ENCODE data around the gene WDR3.

Gene WDR3

DNA sequence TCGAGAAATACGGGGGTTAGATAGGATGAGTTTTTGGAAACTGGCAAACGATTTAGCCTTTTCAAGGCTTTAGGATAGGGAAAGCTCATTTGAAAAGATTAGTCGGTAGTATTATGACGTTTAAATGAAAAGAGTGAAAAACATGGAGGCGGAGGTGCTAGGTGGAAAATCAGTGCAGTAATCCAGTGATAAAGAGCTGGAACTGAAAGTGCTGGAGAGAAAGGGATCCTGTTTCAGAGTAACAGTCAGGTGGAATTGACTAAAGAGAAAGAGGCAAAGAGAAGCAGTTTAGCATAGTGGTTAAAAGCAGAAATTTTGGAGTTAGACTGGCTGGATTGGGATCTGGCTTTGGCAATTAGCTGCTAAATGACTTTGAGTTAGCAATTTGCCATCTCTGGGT, 945 bp downstream of the WDR3 start:
- ChIA-PET CTCF (interaction anchor here (1.2 to 5.8 kb wide), 3 partner anchors 12 to 35 kb away, joined by 4 to 38 read pairs (median 5); no protein-coding TSS in a partner anchor), POLR2A (no interaction called here)
- TF ChIP-seq, protein P1, sequence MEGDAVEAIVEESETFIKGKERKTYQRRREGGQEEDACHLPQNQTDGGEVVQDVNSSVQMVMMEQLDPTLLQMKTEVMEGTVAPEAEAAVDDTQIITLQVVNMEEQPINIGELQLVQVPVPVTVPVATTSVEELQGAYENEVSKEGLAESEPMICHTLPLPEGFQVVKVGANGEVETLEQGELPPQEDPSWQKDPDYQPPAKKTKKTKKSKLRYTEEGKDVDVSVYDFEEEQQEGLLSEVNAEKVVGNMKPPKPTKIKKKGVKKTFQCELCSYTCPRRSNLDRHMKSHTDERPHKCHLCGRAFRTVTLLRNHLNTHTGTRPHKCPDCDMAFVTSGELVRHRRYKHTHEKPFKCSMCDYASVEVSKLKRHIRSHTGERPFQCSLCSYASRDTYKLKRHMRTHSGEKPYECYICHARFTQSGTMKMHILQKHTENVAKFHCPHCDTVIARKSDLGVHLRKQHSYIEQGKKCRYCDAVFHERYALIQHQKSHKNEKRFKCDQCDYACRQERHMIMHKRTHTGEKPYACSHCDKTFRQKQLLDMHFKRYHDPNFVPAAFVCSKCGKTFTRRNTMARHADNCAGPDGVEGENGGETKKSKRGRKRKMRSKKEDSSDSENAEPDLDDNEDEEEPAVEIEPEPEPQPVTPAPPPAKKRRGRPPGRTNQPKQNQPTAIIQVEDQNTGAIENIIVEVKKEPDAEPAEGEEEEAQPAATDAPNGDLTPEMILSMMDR (IDR thresholded peaks at IDR 0.05; ENCODE audit: control extremely low read depth, extremely low read depth, low read depth, missing control alignments): no peak
- DNase-seq (ENCODE audit: extremely low spot score): no peak

DNA sequence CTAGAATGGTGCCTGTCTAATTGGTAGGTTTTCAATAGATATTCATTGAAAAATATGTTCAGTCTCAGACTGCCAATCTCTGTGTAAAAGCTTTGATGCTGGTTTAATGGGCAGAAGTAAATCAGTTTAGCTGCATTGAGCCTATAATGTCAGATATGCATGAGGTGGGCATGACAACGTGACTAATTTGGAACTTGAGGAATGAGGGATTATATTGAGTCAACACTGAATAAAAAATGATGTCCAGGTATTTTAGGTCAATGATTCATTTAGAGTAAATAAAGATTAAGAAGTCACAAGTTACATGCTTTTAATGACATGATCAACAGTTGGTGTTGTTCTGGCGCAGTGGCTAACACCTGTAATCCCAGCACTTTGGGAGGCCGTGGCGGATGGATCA, 3.0 kb downstream of the WDR3 start:
- CTCF ChIA-PET: interaction anchor here (1.7 kb wide), 1 partner anchor 37 kb away, joined by 9 read pairs; no protein-coding TSS in a partner anchor
- no peak for DNase-seq (ENCODE audit: extremely low spot score)
- TF ChIP-seq, protein P1 (IDR thresholded peaks at IDR 0.05; ENCODE audit: control extremely low read depth, extremely low read depth, low read depth, missing control alignments): no peak
- POLR2A ChIA-PET: no interaction called here

DNA sequence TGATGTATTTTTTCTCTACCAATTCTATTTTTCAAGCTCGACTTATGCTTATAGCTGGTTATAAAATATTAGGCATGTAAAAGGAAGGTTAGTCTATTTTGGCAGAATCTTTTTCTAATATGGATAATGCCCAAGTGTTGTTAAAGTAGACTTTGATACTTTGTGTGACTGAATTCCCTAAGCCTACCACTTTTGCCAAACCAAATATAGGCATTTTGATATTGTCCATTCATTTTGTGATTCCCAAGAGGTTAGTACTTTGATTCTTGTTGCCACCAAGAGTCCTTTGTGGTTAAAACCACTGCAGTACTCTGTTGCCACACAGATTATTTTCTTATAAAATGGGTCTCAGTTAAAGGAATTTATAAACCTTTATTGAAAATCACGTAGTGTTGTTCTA, 4.2 kb downstream of the WDR3 start:
- TF ChIP-seq, protein P1 (IDR thresholded peaks at IDR 0.05; ENCODE audit: control extremely low read depth, extremely low read depth, low read depth, missing control alignments): no peak
- ChIA-PET CTCF (interaction anchor here (0.9 to 1.7 kb wide), 3 partner anchors 10 to 38 kb away, joined by 3 to 9 read pairs (median 5); no protein-coding TSS in a partner anchor), POLR2A (no interaction called here)
- no peak for DNase-seq (ENCODE audit: extremely low spot score)

DNA sequence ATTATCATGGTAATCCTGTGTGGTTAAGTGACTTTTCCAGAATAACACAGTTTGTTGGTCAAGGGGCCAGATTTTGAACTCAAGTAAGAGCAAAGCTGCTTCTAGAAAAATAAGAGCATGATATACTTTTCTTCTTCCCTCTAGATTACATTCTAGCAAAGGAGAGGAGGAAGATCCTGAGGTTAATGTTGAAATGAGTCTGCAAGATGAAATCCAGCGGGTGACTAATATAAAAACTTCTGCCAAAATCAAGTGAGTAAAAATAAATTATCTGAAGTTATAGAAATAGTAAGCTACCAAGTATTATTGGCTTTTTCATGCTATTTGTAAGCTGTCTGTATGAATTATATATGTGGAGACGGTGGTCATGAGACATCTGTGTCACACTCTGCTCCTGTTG, 12.8 kb downstream of the WDR3 start:
- POLR2A ChIA-PET: no interaction called here
- CTCF ChIA-PET: interaction anchor here (0.8 to 2.1 kb wide), 3 partner anchors 10 to 47 kb away, joined by 3 to 10 read pairs (median 4); no protein-coding TSS in a partner anchor
- TF ChIP-seq, protein P1 (IDR thresholded peaks at IDR 0.05; ENCODE audit: control extremely low read depth, extremely low read depth, low read depth, missing control alignments): no peak
- no peak for DNase-seq (ENCODE audit: extremely low spot score)

DNA sequence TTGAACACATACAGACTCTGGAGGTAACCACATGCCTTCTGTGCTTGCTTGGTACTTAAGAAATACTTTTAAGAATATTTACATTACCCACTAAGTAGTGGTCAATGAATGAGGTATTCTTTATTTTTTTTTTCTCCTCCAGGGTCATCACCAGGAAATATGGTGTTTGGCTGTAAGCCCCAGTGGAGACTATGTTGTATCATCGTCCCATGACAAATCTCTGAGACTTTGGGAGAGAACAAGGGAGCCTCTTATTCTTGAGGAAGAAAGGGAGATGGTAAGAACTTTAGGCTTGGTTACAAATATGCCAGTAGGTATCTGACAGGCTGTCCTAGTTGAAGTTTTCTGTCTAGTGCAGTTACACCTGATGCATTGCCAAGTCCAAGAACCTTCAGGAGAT, 22.8 kb downstream of the WDR3 start:
- TF ChIP-seq, protein P1 (IDR thresholded peaks at IDR 0.05; ENCODE audit: control extremely low read depth, extremely low read depth, low read depth, missing control alignments): no peak
- POLR2A ChIA-PET: no interaction called here
- DNase-seq (ENCODE audit: extremely low spot score): no peak
- CTCF ChIA-PET: interaction anchor here (1.8 kb wide), 1 partner anchor 9 kb away, joined by 4 read pairs; no protein-coding TSS in a partner anchor

DNA sequence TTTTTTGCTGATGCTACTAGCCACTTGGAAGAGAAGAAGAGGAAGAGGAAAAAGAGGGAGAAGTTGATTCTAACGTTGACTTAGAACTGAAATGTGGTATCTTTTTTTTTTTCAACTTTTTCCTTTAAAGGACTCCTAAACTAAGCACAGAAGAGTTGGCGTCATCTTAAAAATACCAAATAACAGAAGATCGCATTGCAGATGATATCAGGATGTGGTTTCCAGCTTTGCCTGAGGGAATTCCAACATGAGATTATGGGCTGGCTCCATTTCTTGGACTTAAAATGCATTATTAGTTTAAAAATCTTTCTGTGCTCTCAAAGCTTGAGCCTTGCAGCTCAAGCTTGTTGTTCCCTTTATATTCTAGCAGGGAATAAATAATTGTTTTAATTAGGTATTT, 29.8 kb downstream of the WDR3 start:
- DNase-seq (ENCODE audit: extremely low spot score): no peak
- ChIA-PET POLR2A (no interaction called here), CTCF (interaction anchor here (0.9 kb wide), 1 partner anchor 13 kb away, joined by 3 read pairs; no protein-coding TSS in a partner anchor)
- TF ChIP-seq, protein P1 (IDR thresholded peaks at IDR 0.05; ENCODE audit: control extremely low read depth, extremely low read depth, low read depth, missing control alignments): no peak

Measured in GM10248 (cell line).